ENCODE measurements around the gene TNRC6C.
"Not testable (repeated sequence)": the region's sequence is repeated elsewhere in the genome, so short reads cannot be mapped to it uniquely, and the experiment has no call there.

The TNRC6C gene

DNA sequence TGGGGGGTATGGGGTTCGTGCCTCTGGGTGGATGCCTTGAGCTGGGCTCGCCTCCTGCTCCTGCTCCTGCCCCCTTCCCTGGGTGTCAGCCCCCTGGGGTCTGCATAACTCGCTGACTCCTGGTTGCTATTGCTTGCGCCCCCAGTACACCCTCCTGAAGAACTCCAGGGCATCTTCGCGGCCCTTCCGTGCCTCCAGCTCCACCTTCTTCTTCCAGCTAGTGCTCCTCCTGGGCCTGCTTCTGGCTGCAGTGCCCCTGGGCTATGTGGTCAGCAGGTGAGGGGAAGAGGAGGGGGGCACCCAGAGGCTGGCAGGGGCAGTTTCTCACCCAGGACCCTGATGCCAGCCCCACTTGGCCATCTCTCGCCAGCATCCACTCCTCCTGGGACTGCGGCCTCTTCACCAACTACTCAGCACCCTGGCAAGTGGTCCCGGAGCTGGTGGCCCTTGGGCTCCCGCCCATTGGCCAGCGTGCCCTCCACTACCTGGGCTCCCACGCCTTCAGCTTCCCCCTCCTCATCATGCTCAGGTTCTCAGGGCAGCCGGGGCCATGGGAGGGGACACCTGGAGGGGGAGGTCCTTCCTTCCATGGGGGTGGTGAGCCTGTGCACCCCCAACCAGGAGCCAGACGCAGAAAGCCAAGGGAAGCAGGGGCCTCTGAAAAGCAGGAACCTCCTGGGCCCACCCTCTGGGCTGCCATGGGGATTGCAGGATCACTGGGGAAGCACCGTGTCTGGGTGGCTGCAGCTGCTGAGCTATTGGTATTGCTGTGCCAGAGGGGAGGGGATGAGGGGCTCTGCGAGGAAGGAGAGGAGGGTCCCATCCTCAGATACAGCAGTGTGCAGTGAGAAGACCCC is 179.9 kb downstream of the TNRC6C start:
- no peak overlapping the region for H3K4me3 ChIP-seq (ENCODE audit: low read depth, low read length)

DNA sequence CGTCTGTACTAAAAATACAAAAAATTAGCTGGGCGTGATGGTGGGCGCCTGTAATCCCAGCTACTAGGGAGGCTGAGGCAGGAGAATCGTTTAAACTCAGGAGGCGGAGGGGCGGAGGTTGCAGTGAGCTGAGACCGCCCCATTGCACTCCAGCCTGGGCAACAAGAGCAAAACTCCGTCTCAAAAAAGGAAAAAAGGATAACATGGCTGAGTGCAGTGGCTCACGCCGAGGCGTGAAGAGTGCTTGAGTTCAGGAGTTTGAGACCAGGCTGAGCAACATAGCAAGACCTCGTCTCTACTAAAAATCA is 181.3 kb downstream of the TNRC6C start:
- not testable (repeated sequence) for H3K4me3 ChIP-seq (ENCODE audit: low read depth, low read length)

More for the DNA sequence above, 179.9 kb downstream of the TNRC6C start:
- TF ChIP-seq, protein P1, sequence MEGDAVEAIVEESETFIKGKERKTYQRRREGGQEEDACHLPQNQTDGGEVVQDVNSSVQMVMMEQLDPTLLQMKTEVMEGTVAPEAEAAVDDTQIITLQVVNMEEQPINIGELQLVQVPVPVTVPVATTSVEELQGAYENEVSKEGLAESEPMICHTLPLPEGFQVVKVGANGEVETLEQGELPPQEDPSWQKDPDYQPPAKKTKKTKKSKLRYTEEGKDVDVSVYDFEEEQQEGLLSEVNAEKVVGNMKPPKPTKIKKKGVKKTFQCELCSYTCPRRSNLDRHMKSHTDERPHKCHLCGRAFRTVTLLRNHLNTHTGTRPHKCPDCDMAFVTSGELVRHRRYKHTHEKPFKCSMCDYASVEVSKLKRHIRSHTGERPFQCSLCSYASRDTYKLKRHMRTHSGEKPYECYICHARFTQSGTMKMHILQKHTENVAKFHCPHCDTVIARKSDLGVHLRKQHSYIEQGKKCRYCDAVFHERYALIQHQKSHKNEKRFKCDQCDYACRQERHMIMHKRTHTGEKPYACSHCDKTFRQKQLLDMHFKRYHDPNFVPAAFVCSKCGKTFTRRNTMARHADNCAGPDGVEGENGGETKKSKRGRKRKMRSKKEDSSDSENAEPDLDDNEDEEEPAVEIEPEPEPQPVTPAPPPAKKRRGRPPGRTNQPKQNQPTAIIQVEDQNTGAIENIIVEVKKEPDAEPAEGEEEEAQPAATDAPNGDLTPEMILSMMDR (IDR thresholded peaks at IDR 0.05; ENCODE audit: borderline replicate concordance, insufficient read depth, low read depth, low read length) = no peak

DNA sequence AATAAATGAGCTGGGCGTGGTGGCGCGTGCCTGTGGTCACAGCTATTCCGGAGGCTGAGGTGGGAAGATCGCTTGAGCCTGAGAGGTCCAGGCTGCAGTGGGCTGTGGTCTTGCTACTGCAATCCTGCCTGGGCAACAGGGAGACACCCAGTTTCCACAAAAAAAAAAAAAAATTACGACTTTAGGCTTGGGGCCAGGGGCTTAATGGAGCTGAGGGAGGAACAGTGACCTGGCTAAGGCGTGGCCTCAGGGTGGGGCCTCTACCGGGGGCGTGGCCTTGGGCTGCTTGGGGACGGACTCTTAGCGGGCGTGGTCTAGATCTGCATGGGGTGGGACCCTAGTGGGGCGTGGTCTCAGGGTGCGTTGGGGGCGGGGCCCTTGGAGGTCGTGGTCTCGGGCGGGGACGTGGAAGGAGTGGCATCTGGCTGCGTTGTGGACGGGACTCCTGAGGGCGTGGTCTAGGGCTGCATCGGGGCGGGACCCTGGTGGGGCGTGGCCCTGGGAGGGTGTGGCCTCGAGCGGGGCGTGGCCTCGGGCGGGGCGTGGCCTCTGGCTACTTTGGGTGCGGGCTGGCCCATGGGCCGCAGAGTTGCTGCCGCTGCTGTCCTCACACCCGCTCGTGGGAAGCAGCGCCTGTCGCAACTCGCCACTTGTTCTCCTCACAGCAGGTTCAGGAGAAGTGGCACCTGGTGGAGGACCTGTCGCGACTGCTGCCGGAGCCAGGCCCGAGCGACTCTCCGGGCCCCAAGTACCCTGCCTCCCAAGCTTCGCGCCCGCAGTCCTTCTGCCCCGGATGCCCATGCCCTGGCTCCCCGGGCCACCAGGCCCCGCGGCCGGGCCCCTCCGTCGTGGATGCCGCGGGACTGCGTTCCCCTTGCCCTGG is 181.9 kb downstream of the TNRC6C start:
- TF ChIP-seq, protein P1 (IDR thresholded peaks at IDR 0.05; ENCODE audit: borderline replicate concordance, insufficient read depth, low read depth, low read length) = no peak
- no peak overlapping the region for H3K4me3 ChIP-seq (ENCODE audit: low read depth, low read length)

DNA sequence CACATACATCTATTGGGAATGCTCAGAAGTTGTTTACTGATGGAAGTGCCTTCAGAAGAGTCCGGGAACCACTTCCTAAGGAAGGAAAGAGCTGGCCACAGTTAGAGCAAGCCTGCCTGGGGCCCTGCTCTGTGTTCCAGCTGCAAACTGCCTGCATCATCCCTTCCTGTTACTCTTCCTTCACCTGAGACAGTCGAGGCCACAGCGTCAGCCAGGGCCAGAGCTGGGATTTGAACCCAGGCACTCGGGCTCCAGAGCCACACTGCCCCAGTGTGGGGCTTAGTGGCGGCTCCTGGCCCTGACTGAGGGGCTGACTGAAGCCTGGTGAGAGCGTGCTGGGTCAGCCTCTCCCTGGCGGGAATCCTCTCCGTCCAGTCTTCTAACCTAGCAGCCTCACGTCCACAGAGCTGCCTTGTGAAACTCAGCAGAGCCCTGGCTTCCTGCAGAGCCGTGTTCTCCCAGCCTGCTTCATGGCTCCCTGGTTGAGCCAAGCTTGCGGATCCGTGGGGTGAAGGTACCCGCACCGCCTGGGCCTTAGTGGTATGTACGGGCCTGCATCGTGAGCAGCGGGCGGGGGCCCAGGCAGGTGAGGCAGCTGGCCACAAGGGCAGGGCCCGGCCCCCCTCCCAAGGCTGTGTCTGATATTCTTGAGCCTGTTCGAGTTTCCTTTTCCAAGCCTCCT is 183.1 kb downstream of the TNRC6C start:
- TF ChIP-seq, protein P1 (IDR thresholded peaks at IDR 0.05; ENCODE audit: borderline replicate concordance, insufficient read depth, low read depth, low read length) = no peak

DNA sequence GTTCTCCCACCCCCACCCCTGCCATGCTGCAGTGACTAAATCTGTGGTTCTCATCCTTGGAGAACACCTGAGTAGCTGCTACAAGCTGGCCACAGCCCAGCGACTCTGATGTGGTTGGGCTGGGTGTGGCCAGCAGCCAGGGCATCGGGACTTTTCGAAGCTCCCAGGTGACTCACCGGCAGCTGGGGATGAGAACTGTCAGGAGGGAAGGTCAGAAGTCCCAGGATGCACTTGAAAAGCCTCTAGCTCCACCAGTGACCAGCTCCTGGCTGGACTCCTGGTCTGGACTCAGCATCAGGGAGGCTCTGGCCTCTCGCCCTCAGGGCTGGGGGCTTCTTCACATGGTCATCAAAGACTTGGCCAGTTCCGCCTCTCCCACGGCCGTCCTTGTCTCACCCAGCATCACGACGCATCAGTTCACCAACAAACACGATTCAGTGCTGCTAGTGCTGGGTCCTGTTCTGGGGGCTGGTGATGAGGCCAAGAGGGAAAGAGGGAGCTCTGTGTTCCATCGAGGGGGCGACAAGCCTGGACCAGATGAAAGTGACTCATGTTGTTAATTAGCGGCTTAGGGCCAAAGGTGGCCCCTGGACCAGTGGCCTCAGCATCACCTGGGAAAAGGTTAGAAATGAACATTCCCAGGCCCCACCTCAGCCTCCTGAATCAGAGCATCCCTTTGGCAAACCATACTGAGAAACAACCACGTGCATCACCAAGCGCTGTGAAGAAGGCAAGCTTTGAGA is 183.8 kb downstream of the TNRC6C start:
- no peak overlapping the region for H3K4me3 ChIP-seq (ENCODE audit: low read depth, low read length)
- TF ChIP-seq, protein P1 (IDR thresholded peaks at IDR 0.05; ENCODE audit: borderline replicate concordance, insufficient read depth, low read depth, low read length) = no peak

More for the DNA sequence above, 183.1 kb downstream of the TNRC6C start:
- H3K4me3 ChIP-seq (ENCODE audit: low read depth, low read length) = no peak overlapping the region

DNA sequence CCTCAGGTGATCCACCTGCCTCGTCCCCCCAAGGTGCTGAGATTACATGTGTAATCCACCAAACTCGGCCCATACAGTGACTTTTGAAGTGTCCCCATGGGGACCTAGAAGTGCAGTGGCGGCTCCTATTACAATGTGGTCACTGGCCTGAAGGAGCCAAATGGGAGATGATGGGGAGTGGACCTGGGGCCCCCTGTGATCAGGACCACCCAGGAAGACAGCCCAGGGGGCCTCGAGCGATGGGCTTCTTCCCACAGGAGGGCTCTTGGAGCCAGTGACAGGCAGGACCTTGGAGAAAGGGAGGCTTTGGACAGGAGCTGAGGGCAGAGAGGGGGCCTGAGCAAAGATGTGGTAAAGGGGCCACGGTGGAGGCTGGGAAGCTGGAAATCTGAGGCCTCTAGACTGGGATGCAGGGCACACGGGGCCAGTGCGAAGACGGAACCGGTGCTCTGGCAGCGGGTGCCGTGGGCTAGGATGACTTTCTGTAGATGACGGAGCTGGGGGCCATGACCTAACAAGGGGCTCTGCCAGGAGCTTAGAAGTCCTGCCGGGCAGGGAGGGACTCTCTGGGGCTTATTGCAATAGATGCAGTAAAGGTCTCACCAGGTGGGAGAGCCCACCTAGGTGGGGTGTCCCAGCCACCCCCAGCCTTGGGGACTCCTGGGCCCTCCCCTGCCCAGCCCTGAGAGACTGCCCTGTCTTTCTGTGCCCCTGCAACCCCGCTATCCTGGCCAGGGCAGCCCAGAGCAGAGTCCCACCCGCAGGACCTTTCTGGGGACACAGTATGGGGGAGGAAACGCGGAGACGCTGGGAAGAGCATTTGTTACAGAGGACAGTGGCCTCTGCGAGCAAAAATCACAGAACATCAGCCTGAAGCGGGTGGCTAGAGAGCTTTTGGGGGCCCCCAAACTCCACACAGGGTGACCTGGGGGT is 185.0 kb downstream of the TNRC6C start:
- TF ChIP-seq, protein P1 (IDR thresholded peaks at IDR 0.05; ENCODE audit: borderline replicate concordance, insufficient read depth, low read depth, low read length) = no peak
- no peak overlapping the region for H3K4me3 ChIP-seq (ENCODE audit: low read depth, low read length)

All from GM12875 (cell line).